Colonic mucosa (tissue), 4 donors: ENCODE results near the gene DKK2. TPM values are rescaled to one million over a fixed set of nuclear protein-coding genes. Genes with fewer than 3 reads are reported as not detected.

Experiments used
- DNase-seq: peaks from one replicate; pipeline ENCODE4 v3.0.0-alpha.2; 2020
- H3K27ac ChIP-seq: fragments of 200-600 bp; one replicate; pipeline ENCODE4 v1.8.0; 2021
- H3K27me3 ChIP-seq: fragments of 200-600 bp; one replicate; pipeline ENCODE4 v1.8.0; 2021
- H3K36me3 ChIP-seq: fragments of 200-600 bp; one replicate; pipeline ENCODE4 v1.8.0; 2021
- H3K4me1 ChIP-seq: fragments of 200-600 bp; one replicate; pipeline ENCODE4 v1.8.0; 2021; ENCODE audit warnings: mild to moderate bottlenecking
- H3K4me3 ChIP-seq: fragments of 200-600 bp; one replicate; pipeline ENCODE4 v1.8.0; 2021
- H3K9ac ChIP-seq, 2 donors: one replicate each; pipeline ENCODE4 v1.7.0; 2013; ENCODE audit warnings: control low read depth in 2 of 2, low read depth in 2 of 2, low read length in 2 of 2
- H3K9me3 ChIP-seq: fragments of 200-600 bp; one replicate; pipeline ENCODE4 v1.8.0; 2021
- CTCF ChIP-seq: fragments of 200-600 bp; IDR thresholded peaks from one replicate; pipeline ENCODE4 v1.8.0; 2022; ENCODE audit warnings: antibody characterized with exemption, mild to moderate bottlenecking
- intact Hi-C: fragments of 100-400 bp; cut with DNase I; formaldehyde crosslinking; loops from one replicate; pipeline ENCODE4 v1.14.1; 2022
- total RNA-seq, 2 donors: library from RNA; stranded (reverse); fragmentation: NEBNext Ultra II Directional in 1 of 2; extraction: Animal tissue kit (Norgen Biotek cat#: 25700) in 1 of 2; gene quantifications; one replicate each; pipeline ENCODE4 v1.2.1, GENCODE V29; 2021
- donor health status: healthy.
- donor health status: DM: no; HTN: no; CAD: no.
- donor health status: DM: no; HTN: no; CAD: no.

The DKK2 gene
- total RNA-seq, 2 donors from 2014 or later: 0.56 TPM; not detected in 1

DNA sequence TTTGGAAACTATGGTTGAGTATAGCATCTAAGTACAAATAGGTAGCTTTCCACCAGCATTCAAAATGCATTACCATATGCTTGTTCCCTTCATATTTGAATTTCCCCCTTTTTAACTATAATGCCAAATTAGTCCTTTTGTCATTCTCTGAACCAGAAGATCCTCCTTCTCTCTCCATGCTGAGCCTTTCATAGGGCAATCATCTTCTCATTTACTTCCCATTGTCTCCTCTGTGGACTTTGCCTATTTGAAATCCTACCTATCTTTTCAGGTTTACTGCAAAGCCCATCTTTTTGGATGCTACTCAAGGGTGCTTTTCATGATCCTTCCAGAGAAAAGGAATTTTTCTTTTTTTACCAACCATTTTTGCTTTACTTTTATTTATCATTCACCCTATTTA is 54.7 kb downstream of the DKK2 start:
- Histone ChIP-seq H3K9me3 (no peaks in the 10 kb centered on the region), H3K9ac (no peak overlapping the region), H3K4me1 (no peaks in the 10 kb centered on the region), H3K4me3 (no peak overlapping the region), H3K27ac (no peak overlapping the region), H3K27me3 (no peaks in the 10 kb centered on the region), H3K36me3 (no peaks in the 10 kb centered on the region)
- intact Hi-C loops: no loop called here
- DNase-seq: no peak
- TF ChIP-seq CTCF: no peak

DNA sequence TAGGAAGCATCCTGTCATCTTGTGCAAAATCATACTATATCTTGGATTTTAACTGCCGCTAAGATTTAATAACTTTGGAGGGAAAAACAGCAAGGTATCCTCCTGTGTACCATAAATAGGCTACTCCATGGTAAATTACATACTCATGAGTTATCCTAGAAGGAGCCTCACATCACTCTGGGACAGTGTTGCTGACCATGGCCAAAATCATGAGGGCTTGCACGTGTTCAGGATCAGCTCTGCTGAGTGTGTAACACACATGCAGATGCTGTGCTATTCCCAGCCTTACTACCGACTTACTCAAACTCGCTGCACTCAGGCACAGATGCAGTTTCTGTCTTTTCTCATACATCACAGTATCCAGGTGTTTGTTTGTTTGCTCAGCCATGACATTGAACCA is 56.6 kb downstream of the DKK2 start:
- intact Hi-C loops: no loop called here
- Histone ChIP-seq H3K27ac (no peak overlapping the region), H3K4me1 (no peaks in the 10 kb centered on the region), H3K4me3 (no peak overlapping the region), H3K27me3 (no peaks in the 10 kb centered on the region), H3K9ac (no peak overlapping the region), H3K36me3 (no peaks in the 10 kb centered on the region), H3K9me3 (no peaks in the 10 kb centered on the region)
- TF ChIP-seq CTCF: no peak
- no peak for DNase-seq

- no peaks in the 10 kb centered on the region for H3K9me3 ChIP-seq
- H3K4me3 ChIP-seq: no peak overlapping the region
- no peak overlapping the region for H3K9ac ChIP-seq
- no peaks in the 10 kb centered on the region for H3K36me3 ChIP-seq
- intact Hi-C loops: no loop called here
- no peak overlapping the region for H3K27ac ChIP-seq
- H3K4me1 ChIP-seq: no peaks in the 10 kb centered on the region
- DNase-seq: no peak
- TF ChIP-seq CTCF: no peak
- H3K27me3 ChIP-seq: no peaks in the 10 kb centered on the region
Measured at GRCh38 chr4:106978046-106978774, 57.9 kb downstream of the DKK2 start.

- no peak overlapping the region for H3K9ac ChIP-seq
- H3K9me3 ChIP-seq: no peaks in the 10 kb centered on the region
- H3K27me3 ChIP-seq: no peaks in the 10 kb centered on the region
- intact Hi-C loops: no loop called here
- no peak for TF ChIP-seq CTCF
- no peaks in the 10 kb centered on the region for H3K36me3 ChIP-seq
- H3K27ac ChIP-seq: no peak overlapping the region
- H3K4me1 ChIP-seq: no peaks in the 10 kb centered on the region
- no peak for DNase-seq
- H3K4me3 ChIP-seq: no peak overlapping the region
Measured at GRCh38 chr4:106971636-106972035, 64.5 kb downstream of the DKK2 start.

DNA sequence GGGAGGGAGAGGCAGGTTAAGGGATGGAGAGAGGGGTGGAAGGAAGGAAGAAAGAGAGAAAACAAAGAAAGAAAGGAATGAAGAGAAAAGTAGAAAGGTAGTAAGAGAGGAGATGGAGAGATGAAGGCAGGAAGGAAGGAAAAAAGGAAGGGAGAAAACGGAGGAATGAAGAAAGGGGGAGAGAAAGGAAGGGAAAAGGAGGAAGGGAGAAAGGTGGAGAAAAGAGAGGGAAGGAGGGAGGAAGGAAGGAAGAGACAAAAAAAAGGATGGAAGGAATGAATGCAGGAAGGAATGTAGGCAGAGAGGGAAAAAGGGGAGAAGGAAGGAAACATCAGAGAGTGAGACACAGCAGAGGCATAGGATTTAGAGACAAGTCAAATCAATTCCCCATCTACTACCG is 68.2 kb downstream of the DKK2 start:
- Histone ChIP-seq H3K9me3 (no peaks in the 10 kb centered on the region), H3K4me1 (no peaks in the 10 kb centered on the region), H3K36me3 (no peaks in the 10 kb centered on the region), H3K9ac (no peak overlapping the region), H3K4me3 (no peak overlapping the region), H3K27ac (no peak overlapping the region), H3K27me3 (no peaks in the 10 kb centered on the region)
- DNase-seq: no peak
- no peak for TF ChIP-seq CTCF
- intact Hi-C loops: no loop called here
